ENCODE measurements around the gene OXSR1.
"Not testable (repeated sequence)": the region's sequence is repeated elsewhere in the genome, so short reads cannot be mapped to it uniquely, and the experiment has no call there.

OXSR1 gene

DNA sequence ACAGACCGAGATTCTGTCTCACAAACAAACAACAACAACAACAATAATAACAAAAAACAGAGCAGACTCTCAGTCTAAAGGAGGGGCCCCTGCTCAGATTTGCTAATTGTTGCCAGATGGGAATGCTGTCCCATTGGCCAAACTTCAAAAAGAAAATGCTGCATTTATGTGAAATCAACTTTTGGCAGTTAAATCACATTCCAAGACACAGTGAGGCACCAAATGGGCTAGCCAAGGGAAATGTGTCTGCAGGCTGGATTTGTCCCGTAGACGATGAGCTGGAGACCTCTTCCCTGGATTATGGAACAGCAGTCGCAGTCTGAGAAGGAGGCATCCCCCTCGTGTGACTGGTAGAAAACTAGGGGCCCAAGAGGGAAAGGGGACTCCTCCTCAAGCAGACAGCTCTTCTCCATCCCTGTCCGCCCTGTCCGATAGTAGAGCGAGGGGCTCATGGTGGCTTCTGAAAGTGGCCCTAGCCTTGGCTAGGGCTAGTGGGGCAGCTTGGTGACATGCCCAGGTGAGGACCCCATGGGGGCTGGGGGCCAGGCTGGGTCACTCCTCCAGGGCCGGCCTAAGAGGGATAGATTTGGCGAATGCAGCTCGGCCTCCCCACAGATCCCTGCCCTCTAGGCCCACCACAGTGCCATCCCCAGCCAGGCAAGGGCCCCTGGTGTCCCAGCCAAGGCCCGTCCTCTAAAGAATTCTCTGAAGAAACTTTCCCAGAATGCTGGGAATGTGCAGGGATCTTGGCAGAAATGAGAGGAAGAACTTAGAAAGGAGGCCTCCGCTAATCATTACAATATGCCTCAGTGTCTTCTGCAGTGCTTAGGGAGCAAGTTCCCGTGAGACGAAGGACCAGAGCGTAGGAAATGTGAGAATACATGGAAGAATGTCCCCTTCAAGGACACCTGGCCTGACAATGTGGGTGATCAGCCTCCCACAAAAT lies 118.7 kb downstream of the OXSR1 start:
- DNase-seq (ENCODE audit: insufficient read length, low spot score) (no peak), FAIRE-seq (no peak)
- no peak for TF ChIP-seq PAX5 (IDR thresholded peaks at IDR 0.05; ENCODE audit: insufficient read depth, low read length, severe bottlenecking)
- no peak for TF ChIP-seq POLR2A (IDR thresholded peaks at IDR 0.05; ENCODE audit: low read depth, low read length)
- TF ChIP-seq SPI1 (IDR thresholded peaks at IDR 0.05; ENCODE audit: low read depth, low read length), result no peak
- TF ChIP-seq POLR2AphosphoS5 (IDR thresholded peaks at IDR 0.05; ENCODE audit: low read depth, low read length), result no peak
- no peak for TF ChIP-seq POU2F2 (IDR thresholded peaks at IDR 0.05; ENCODE audit: low read depth, low read length)
- TF ChIP-seq TAF1 (IDR thresholded peaks at IDR 0.05; ENCODE audit: low read depth, low read length), result no peak

DNA sequence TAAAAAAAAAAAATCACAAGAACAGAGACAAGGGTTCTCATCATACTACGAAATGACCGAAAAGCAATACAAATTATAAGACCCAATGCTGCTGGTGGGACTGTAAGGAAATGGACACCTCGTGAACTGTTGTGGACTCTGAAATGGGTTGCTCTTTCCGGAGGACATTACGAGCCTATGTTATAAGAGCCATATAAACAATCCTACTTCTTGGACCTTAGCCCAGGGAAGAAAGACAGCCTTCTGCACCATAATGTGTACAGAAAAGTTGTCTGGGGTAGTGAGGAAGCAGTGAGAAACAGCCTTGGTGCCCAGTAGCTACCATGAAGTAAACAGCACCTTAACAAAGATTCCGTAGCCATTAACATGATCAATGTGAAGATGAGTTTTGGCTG lies 119.4 kb downstream of the OXSR1 start:
- FAIRE-seq, result no peak
- DNase-seq (ENCODE audit: insufficient read length, low spot score), result no peak
- TF ChIP-seq POLR2A (IDR thresholded peaks at IDR 0.05; ENCODE audit: low read depth, low read length), result no peak
- no peak for TF ChIP-seq POLR2AphosphoS5 (IDR thresholded peaks at IDR 0.05; ENCODE audit: low read depth, low read length)
- no peak for TF ChIP-seq PAX5 (IDR thresholded peaks at IDR 0.05; ENCODE audit: insufficient read depth, low read length, severe bottlenecking)
- TF ChIP-seq SPI1 (IDR thresholded peaks at IDR 0.05; ENCODE audit: low read depth, low read length), result no peak
- TF ChIP-seq POU2F2 (IDR thresholded peaks at IDR 0.05; ENCODE audit: low read depth, low read length), result no peak
- TF ChIP-seq TAF1 (IDR thresholded peaks at IDR 0.05; ENCODE audit: low read depth, low read length), result no peak

DNA sequence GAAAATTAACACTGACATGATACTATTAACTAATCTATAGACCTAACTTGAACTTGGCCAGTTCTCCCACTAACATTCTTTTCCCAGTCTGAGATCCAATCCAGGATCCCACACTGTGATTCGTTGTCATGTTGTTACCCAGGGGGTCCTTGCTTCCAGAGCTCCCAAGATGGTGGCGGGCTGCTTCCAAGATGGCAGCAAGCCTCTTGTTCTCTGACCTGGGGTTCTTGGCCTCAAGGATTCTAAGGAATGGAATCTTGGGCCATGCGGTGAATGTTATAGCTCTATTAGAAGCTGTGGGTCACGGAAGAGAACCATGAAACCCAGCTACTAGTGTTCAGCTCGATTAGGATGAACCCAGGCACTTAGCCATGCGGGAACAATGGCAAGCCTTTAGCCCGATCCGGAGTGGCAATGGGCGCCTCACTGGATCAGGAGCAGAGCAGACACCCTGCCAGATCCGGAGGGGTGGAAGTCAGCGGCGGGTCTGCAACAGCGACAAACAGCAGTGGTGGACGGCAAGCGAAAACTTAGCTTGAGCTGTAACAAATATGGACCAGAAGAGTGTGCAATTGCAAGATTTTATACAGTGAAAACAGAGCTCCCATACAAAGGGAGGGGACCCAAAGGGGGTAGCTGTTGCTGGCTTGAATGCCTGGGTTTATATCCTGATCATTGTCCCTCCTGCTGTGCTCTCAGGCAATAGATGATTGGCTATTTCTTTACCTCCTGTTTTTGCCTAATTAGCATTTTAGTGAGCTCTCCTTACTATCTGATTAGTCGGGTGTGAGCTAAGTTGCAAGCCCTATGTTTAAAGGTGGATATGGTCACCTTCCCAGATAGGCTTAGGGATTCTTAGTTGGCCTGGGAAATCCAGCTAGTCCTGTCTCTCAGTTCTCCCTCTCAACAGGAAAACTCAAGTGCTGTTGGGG lies 124.2 kb downstream of the OXSR1 start:
- not testable (repeated sequence) for FAIRE-seq; DNase-seq (ENCODE audit: insufficient read length, low spot score)

DNA sequence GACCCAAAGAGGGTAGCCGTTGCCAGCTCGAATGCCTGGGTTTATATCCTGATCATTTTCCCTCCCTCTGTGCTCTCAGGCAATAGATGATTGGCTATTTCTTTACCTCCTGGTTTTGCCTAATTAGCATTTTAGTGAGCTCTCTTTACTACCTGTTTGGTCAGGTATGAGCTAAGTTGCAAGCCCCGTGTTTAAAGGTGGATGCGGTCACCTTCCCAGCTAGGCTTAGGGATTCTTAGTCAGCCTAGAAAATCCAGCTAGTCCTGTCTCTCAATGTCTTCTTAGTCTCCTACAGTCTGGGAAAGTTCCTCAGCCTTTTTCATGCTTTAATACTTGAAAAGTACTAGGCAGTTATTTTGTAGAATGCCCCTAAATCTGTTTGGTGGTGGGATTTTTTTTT lies 131.7 kb downstream of the OXSR1 start:
- not testable (repeated sequence) for FAIRE-seq

DNA sequence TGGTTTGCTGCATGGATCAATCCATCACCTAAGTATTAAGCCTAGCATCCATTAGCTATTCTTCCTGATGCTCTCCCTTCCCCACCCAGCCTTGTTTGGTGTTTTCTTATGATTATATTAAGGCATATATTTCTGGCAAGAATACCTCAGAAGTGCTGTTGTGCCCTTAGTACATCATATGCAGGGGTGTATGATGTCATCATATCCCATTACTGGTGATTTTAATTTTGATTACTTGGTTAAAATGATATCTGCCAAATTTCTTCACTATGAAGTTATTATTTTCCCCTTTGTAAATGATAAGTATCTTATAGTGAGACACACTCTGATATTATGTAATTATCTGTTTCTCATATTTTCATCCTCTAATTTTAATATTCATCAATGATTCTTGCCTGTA lies 132.2 kb downstream of the OXSR1 start:
- no peak for FAIRE-seq

More for the DNA sequence above, 131.7 kb downstream of the OXSR1 start:
- not testable (repeated sequence) for DNase-seq (ENCODE audit: insufficient read length, low spot score)

DNA sequence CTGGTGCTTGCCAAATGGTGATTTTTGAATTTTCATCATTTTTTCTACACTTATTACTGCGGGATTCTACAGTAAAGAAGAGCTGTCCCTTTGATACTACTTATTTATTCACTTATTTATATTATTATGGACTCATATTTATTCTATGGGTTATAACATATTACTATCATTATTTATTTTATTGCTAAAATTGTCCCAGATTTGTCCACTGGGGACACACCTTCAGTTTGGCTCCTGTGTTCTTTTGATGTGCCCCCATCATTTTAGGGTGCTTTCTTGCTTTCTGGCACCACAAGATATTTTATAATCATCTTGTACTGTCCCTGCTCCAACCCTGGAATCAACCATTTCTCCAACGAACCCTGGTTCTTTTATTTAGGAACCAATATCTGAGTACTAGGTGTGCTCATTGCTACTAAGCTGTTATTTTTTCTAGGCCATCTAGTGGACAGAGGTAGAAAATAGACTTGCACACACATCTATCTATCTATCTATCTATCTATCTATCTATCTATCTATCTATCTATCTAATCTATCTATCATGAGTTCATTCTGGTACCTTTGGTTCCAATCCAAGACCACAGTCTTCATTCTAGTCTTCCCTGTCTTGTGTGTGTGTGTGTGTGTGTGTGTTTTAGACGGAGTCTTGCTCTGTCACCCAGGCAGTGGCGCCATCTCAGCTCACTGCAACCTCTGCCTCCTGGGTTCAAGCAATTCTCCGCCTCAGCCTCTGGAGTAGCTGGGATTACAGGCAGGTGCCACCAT lies 132.8 kb downstream of the OXSR1 start:
- TF ChIP-seq PAX5 (IDR thresholded peaks at IDR 0.05; ENCODE audit: insufficient read depth, low read length, severe bottlenecking), result no peak
- no peak for TF ChIP-seq TAF1 (IDR thresholded peaks at IDR 0.05; ENCODE audit: low read depth, low read length)
- no peak for TF ChIP-seq SPI1 (IDR thresholded peaks at IDR 0.05; ENCODE audit: low read depth, low read length)
- TF ChIP-seq POLR2A (IDR thresholded peaks at IDR 0.05; ENCODE audit: low read depth, low read length), result no peak
- no peak for TF ChIP-seq POU2F2 (IDR thresholded peaks at IDR 0.05; ENCODE audit: low read depth, low read length)
- TF ChIP-seq POLR2AphosphoS5 (IDR thresholded peaks at IDR 0.05; ENCODE audit: low read depth, low read length), result no peak
- no peak for FAIRE-seq
- no peak for DNase-seq (ENCODE audit: insufficient read length, low spot score)

More for the DNA sequence above, 132.2 kb downstream of the OXSR1 start:
- DNase-seq (ENCODE audit: insufficient read length, low spot score), result no peak
- TF ChIP-seq SPI1 (IDR thresholded peaks at IDR 0.05; ENCODE audit: low read depth, low read length), result no peak
- TF ChIP-seq POU2F2 (IDR thresholded peaks at IDR 0.05; ENCODE audit: low read depth, low read length), result no peak
- no peak for TF ChIP-seq TAF1 (IDR thresholded peaks at IDR 0.05; ENCODE audit: low read depth, low read length)
- no peak for TF ChIP-seq POLR2A (IDR thresholded peaks at IDR 0.05; ENCODE audit: low read depth, low read length)
- TF ChIP-seq PAX5 (IDR thresholded peaks at IDR 0.05; ENCODE audit: insufficient read depth, low read length, severe bottlenecking), result no peak
- no peak for TF ChIP-seq POLR2AphosphoS5 (IDR thresholded peaks at IDR 0.05; ENCODE audit: low read depth, low read length)

Measured in GM12891 (cell line).